ENCODE measurements around the gene FOXP1. TPM values are rescaled to one million over a fixed set of nuclear protein-coding genes. Genes with fewer than 3 reads are reported as not detected.

The FOXP1 gene
- total and polyA plus RNA-seq, 12 donors, result 7.6 to 42.7 (median 24.3) TPM

DNA sequence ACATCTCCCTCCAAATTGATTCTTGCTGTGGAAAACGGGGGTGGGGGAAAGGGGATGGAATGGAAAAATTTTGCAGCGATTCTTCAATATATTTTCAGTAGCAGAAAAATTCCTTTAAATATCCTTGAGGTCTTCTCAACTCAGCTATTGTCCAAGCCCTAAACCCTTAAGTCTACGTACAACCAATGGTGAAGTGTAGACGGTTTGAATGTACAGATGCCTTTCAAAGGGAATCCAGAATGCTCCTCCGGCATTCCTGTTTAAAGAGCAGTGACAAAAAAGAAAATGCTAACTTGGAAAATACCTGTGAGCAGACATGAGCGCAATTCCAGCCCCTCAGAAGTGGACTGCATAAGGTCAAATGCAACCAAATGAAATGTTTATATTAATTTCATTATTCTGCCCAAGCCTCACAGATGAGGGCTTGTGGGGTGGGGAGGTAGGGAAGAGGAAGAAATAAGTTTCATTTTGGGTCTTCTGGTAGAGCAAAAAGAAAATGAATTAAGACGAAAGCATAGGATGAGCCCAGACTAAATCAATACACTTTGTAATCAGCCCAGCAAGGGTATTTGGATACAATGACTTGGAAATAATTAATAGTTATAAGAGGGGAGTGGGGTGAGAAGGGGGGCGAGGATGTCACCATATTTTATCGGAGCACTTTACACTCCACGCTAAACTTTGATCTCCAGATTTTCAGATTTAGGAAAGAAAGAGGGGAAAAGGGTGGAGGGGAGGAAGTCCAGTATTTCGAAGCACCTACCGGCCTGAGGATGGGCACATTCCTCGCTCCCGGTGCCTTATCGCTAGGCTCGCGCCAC, 2.7 kb downstream of the FOXP1 start:
- Histone ChIP-seq H3K27ac (peak overlapping the region in 2 of 5 donors; percentile 88 to 94), H3K9me3 (replicated peaks in 1 of 3) (no peaks in the 10 kb centered on the region), H3K36me3 (replicated peaks in 1 of 2) (no peaks in the 10 kb centered on the region), H3K4me3 (peak overlapping the region in 3 of 4 donors; percentile 75 to 91 (median 79)), H3K4me1 (replicated peaks in 1 of 2) (peaks cover 0 to 8% of the 10 kb centered on the region in 2 donors), H3K27me3 (no peaks in the 10 kb centered on the region)
- intact Hi-C loops (cut with DNase I), result loop anchor here in 1 of 2 donors (10.0 kb wide), 2 partner anchors 576 to 866 kb away; no protein-coding TSS in a partner anchor
- WGBS, 4 donors, result 40 to 46% (median 41%) methylated on average over 17 of the region's 17 CpGs
- DNase-seq, result no peak
- TF ChIP-seq POLR2A (IDR thresholded peaks at IDR 0.05), result no peak
- TF ChIP-seq, protein P1, sequence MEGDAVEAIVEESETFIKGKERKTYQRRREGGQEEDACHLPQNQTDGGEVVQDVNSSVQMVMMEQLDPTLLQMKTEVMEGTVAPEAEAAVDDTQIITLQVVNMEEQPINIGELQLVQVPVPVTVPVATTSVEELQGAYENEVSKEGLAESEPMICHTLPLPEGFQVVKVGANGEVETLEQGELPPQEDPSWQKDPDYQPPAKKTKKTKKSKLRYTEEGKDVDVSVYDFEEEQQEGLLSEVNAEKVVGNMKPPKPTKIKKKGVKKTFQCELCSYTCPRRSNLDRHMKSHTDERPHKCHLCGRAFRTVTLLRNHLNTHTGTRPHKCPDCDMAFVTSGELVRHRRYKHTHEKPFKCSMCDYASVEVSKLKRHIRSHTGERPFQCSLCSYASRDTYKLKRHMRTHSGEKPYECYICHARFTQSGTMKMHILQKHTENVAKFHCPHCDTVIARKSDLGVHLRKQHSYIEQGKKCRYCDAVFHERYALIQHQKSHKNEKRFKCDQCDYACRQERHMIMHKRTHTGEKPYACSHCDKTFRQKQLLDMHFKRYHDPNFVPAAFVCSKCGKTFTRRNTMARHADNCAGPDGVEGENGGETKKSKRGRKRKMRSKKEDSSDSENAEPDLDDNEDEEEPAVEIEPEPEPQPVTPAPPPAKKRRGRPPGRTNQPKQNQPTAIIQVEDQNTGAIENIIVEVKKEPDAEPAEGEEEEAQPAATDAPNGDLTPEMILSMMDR (IDR thresholded peaks at IDR 0.05), result no peak

DNA sequence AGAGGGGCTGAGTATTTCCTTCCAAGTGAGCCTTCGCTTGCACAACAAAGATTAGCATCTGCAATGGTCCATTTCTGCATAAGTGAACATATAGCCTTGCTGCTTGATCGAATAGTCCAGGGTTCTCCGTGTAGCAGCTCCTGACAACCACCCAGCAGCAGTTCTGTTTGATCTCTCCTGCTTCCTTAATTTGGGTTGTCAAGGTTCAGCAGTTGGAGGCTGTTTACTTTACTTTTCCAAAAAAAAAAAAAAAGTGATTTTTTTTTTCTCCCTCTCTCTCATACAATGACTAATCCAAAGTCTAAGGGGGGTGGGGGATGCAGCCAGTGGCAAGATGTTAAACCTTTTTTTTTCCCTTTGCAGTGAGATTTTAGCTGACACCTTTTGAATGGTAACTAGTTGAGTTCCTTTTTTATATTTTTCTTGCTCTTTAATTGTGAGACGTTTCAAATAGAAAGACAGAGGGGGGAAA, 3.6 kb downstream of the FOXP1 start:
- TF ChIP-seq, protein P1 (IDR thresholded peaks at IDR 0.05), result no peak
- TF ChIP-seq POLR2A (IDR thresholded peaks at IDR 0.05), result no peak
- peak in 1 of 7 donors; percentile 10 for DNase-seq
- no peak overlapping the region for H3K27ac ChIP-seq
- 54 to 74% (median 57%) methylated on average over 4 of the region's 4 CpGs for WGBS, 4 donors
- intact Hi-C loops (cut with DNase I), result loop anchor here in 1 of 2 donors (10.0 kb wide), 2 partner anchors 575 to 865 kb away; no protein-coding TSS in a partner anchor
- H3K4me1 ChIP-seq (replicated peaks in 1 of 2), result peaks cover 0 to 8% of the 10 kb centered on the region in 2 donors
- H3K9me3 ChIP-seq (replicated peaks in 1 of 3), result no peaks in the 10 kb centered on the region
- no peaks in the 10 kb centered on the region for H3K27me3 ChIP-seq
- H3K36me3 ChIP-seq (replicated peaks in 1 of 2), result no peaks in the 10 kb centered on the region
- H3K4me3 ChIP-seq, result peak overlapping the region in 1 of 4 donors; percentile 91

DNA sequence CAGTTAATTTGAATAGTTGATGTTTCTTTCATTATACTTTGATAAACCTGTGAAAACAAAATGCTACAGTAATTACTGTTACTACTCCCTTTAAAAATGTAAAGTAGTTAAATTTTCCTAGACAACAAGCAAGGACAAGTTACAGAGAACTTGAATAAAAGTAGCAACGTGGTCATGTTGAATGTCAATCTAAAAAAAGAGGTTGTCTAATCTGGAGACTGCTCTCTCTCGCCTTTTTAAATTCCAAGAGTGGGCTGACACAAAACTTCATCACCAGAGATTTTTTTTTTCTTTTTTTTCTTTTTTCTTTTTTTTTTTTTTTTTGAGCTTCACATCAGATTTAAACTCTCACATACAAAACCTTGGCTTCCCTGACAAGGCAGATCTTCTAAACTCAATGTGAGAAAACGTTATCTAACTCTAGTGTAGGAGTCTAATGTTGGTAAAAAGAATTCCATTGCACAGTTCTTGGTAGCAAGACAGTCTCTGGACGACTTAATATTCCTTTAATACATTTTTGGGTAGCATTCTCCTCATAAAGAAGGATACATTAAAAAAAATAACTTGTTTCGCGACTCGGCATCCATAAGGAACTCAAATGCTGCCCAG, 4.1 kb downstream of the FOXP1 start:
- H3K4me3 ChIP-seq, result no peak overlapping the region
- no peaks in the 10 kb centered on the region for H3K27me3 ChIP-seq
- WGBS, 4 donors, result 71 to 75% (median 73%) methylated on average over 7 of the region's 7 CpGs
- TF ChIP-seq POLR2A (IDR thresholded peaks at IDR 0.05), result no peak
- TF ChIP-seq, protein P1 (IDR thresholded peaks at IDR 0.05), result no peak
- H3K9me3 ChIP-seq (replicated peaks in 1 of 3), result no peaks in the 10 kb centered on the region
- DNase-seq, result no peak
- intact Hi-C loops (cut with DNase I), result no loop called here
- peaks cover 0 to 8% of the 10 kb centered on the region in 2 donors for H3K4me1 ChIP-seq (replicated peaks in 1 of 2)
- no peaks in the 10 kb centered on the region for H3K36me3 ChIP-seq (replicated peaks in 1 of 2)
- no peak overlapping the region for H3K27ac ChIP-seq

DNA sequence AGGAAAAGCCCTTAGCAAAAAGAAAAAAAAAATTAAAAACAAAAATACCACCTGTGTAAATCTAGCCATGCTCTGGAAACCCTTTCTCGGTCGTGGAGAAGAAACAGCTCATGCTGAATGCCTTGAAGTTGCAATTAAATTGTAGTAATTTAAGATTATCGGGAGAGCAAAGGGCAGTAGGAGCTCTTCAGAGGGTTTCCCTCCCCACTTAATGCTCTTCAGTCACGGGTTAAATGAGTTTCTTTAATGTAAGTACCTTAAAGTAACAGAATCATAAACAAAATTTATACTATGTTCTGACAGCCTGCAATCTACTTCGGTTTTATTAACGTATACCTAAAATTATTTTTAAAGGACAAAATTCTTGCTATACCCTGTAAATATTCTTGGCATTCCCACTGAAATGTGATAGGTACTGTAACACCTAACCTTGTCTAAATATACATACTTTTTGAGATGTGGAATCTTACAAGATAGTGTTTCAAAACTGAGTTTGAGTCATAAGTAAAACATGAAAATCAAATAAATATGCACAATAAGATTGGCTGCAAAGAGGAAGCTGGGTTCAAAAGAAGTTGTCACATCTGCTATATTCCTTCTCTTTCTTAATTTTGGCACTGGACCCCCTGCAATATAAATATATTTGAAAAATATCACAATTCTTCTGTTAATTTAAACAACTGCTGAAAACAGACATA, 5.3 kb downstream of the FOXP1 start:
- no peak overlapping the region for H3K27ac ChIP-seq
- H3K36me3 ChIP-seq (replicated peaks in 1 of 2), result no peaks in the 10 kb centered on the region
- no peak for TF ChIP-seq POLR2A (IDR thresholded peaks at IDR 0.05)
- TF ChIP-seq, protein P1 (IDR thresholded peaks at IDR 0.05), result no peak
- peaks cover 0 to 8% of the 10 kb centered on the region in 2 donors for H3K4me1 ChIP-seq (replicated peaks in 1 of 2)
- DNase-seq, result no peak
- WGBS, 4 donors, result 78 to 82% (median 80%) methylated on average over 6 of the region's 6 CpGs
- no peaks in the 10 kb centered on the region for H3K9me3 ChIP-seq (replicated peaks in 1 of 3)
- intact Hi-C loops (cut with DNase I), result no loop called here
- no peak overlapping the region for H3K4me3 ChIP-seq
- no peaks in the 10 kb centered on the region for H3K27me3 ChIP-seq

All from adrenal gland (tissue), 12 donors.